Esophagus squamous epithelium (tissue), 4 donors: ENCODE data around the gene RALGPS1.

ENCODE experiments used
- CTCF ChIP-seq, 6 experiments: fragments of 450-650 bp in 4 of 6; fragments of 200-600 bp in 2 of 6; sonication (generic) in 2 of 6; IDR thresholded peaks; one replicate each; pipeline ENCODE4 v1.5.1; 2016 to 2019; ENCODE audit warnings: antibody characterized with exemption in 6 of 6, mild to moderate bottlenecking in 4 of 6, moderate library complexity in 4 of 6
- POLR2A ChIP-seq, 4 donors: fragments of 450-650 bp; IDR thresholded peaks; one replicate each; pipeline ENCODE4 v1.6.1; 2017; ENCODE audit warnings: antibody characterized with exemption in 4 of 4, mild to moderate bottlenecking in 4 of 4, moderate library complexity in 3 of 4

GRCh38 chr9:127116088-127116726 lies 201.6 kb downstream of the RALGPS1 start:
- no peak for TF ChIP-seq CTCF (IDR thresholded peaks at IDR 0.05)
- no peak for TF ChIP-seq POLR2A (IDR thresholded peaks at IDR 0.05)
